CD4-positive, alpha-beta T cell (primary cell): ENCODE measurements around the gene C5orf63. TPM values are rescaled to one million over a fixed set of nuclear protein-coding genes. Genes with fewer than 3 reads are reported as not detected.

Experiments used
- ATAC-seq: fragments of 200-7000 bp; cut with Tn5 transposase; one replicate; pipeline ENCODE4 v1.10.0; 2022; ENCODE audit warnings: mild to moderate bottlenecking; ENCODE audit not compliant: poor library complexity
- CTCF ChIA-PET: fragments of 350-600 bp; sonication (Branson Sonifier 250); formaldehyde crosslinking; loops from one replicate; lab custom pipeline; 2021; ENCODE audit warnings: antibody characterized with exemption, inconsistent platforms; lab: Charles Lee
- POLR2A ChIA-PET: fragments of 350-600 bp; sonication (Branson Sonifier 250); formaldehyde crosslinking; loops from one replicate; lab custom pipeline; 2021; ENCODE audit warnings: antibody characterized with exemption, inconsistent platforms; lab: Charles Lee
- DNase-seq, 14 experiments: peaks; one replicate each; pipeline ENCODE4 v3.0.0-alpha.2; 2013 to 2020; ENCODE audit warnings: mixed read lengths in 2 of 14
- H3K27ac ChIP-seq, 2 donors: one replicate each; pipeline versions ENCODE4 v1.5.1 to v1.7.0; 2013; ENCODE audit warnings: low read length in 2 of 2, low read depth in 1 of 2, mild to moderate bottlenecking in 1 of 2
- H3K27me3 ChIP-seq, 2 experiments: 1 replicate in 1 of 2; 2 replicates in 1 of 2; pipeline versions ENCODE4 v1.6.1 to v1.7.0; 2013; ENCODE audit warnings: low read length in 2 of 2, control low read depth in 1 of 2, mild to moderate bottlenecking in 1 of 2, moderate library complexity in 1 of 2; ENCODE audit not compliant: insufficient read depth in 2 of 2, control insufficient read depth in 1 of 2
- H3K36me3 ChIP-seq: one replicate; pipeline ENCODE4 v1.6.1; 2013; ENCODE audit warnings: low read length, control low read depth; ENCODE audit not compliant: insufficient read depth
- H3K4me1 ChIP-seq: one replicate; pipeline ENCODE4 v1.6.1; 2013; ENCODE audit warnings: low read length, control low read depth; ENCODE audit not compliant: insufficient read depth
- H3K4me3 ChIP-seq: one replicate; pipeline ENCODE4 v1.5.1; 2013; ENCODE audit warnings: mild to moderate bottlenecking, low read length, moderate library complexity
- H3K9me3 ChIP-seq, 2 experiments: 1 replicate in 1 of 2; 2 replicates in 1 of 2; pipeline versions ENCODE4 v1.6.1 to v1.7.0; 2013; ENCODE audit warnings: low read length in 2 of 2, mild to moderate bottlenecking in 2 of 2, control low read depth in 1 of 2, moderate library complexity in 1 of 2; ENCODE audit not compliant: control insufficient read depth in 1 of 2, insufficient read depth in 1 of 2
- H3K27ac Mint-ChIP-seq: one replicate; pipeline ENCODE4 v1.8.0; 2020; ENCODE audit warnings: mixed read lengths
- H3K27me3 Mint-ChIP-seq: one replicate; pipeline ENCODE4 v1.8.0; 2021; ENCODE audit warnings: mixed read lengths
- H3K36me3 Mint-ChIP-seq: one replicate; pipeline ENCODE4 v1.8.0; 2021; ENCODE audit warnings: low read depth, mixed read lengths
- H3K4me1 Mint-ChIP-seq: one replicate; pipeline ENCODE4 v1.8.0; 2021; ENCODE audit warnings: low read depth, mixed read lengths
- H3K4me3 Mint-ChIP-seq: one replicate; pipeline ENCODE4 v1.8.0; 2020; ENCODE audit warnings: mild to moderate bottlenecking, mixed read lengths
- H3K9me3 Mint-ChIP-seq: one replicate; pipeline ENCODE4 v1.8.0; 2020; ENCODE audit warnings: mixed read lengths
- CTCF ChIP-seq: fragments of 200-600 bp; IDR thresholded peaks from one replicate; pipeline ENCODE4 v1.8.0; 2022; ENCODE audit warnings: antibody characterized with exemption, mild to moderate bottlenecking
- intact Hi-C, 2 experiments: fragments of 100-400 bp; cut with DNase I in 1 of 2; cut with micrococcal nuclease in 1 of 2; formaldehyde crosslinking; loops; one replicate each; pipeline versions ENCODE4 v1.15.1 to v1.9.0; 2023 to 2025; cut with DNase I, micrococcal nuclease
- total RNA-seq, 174 experiments: library from RNA in 2 of 174; stranded (reverse) in 2 of 174; gene quantifications; one replicate each; pipeline ENCODE4 v1.2.3 and lab custom pipeline; 2021 to 2026

Gene C5orf63
- total RNA-seq, 2 experiments from 2014 or later: 5.1 to 5.7 TPM

GRCh38 chr5:127014573-127014972, 58.7 kb downstream of the C5orf63 start:
- no peak for TF ChIP-seq CTCF
- H3K27me3 Mint-ChIP-seq: no peaks in the 10 kb centered on the region
- no peaks in the 10 kb centered on the region for H3K36me3 Mint-ChIP-seq
- no peak overlapping the region for H3K4me3 Mint-ChIP-seq
- DNase-seq (no peak), ATAC-seq (no peak)
- H3K27ac ChIP-seq: no peak overlapping the region
- ChIA-PET CTCF (no interaction called here), POLR2A (interaction anchor here (0.6 to 1.2 kb wide), 2 partner anchors 10 to 15 kb away, joined by 3 read pairs; no protein-coding TSS in a partner anchor)
- H3K4me1 ChIP-seq: peaks cover 3% of the 10 kb centered on the region
- no peaks in the 10 kb centered on the region for H3K27me3 ChIP-seq
- no peaks in the 10 kb centered on the region for H3K36me3 ChIP-seq
- no peaks in the 10 kb centered on the region for H3K9me3 ChIP-seq
- no peak overlapping the region for H3K27ac Mint-ChIP-seq
- H3K9me3 Mint-ChIP-seq: no peaks in the 10 kb centered on the region
- no peak overlapping the region for H3K4me3 ChIP-seq
- intact Hi-C loops: no loop called here
- H3K4me1 Mint-ChIP-seq: peaks cover 31% of the 10 kb centered on the region

GRCh38 chr5:127013407-127013806, 59.9 kb downstream of the C5orf63 start:
- H3K4me1 ChIP-seq: peaks cover 3% of the 10 kb centered on the region
- Mint-ChIP-seq H3K9me3 (no peaks in the 10 kb centered on the region), H3K4me3 (no peak overlapping the region), H3K27me3 (no peaks in the 10 kb centered on the region), H3K27ac (no peak overlapping the region), H3K4me1 (peaks cover 31% of the 10 kb centered on the region), H3K36me3 (no peaks in the 10 kb centered on the region)
- POLR2A ChIA-PET: no interaction called here
- no peaks in the 10 kb centered on the region for H3K9me3 ChIP-seq
- no peak for TF ChIP-seq CTCF
- H3K27me3 ChIP-seq: no peaks in the 10 kb centered on the region
- no peak overlapping the region for H3K4me3 ChIP-seq
- DNase-seq (no peak), ATAC-seq (no peak)
- intact Hi-C loops: no loop called here
- H3K36me3 ChIP-seq: no peaks in the 10 kb centered on the region
- no peak overlapping the region for H3K27ac ChIP-seq
- CTCF ChIA-PET: no interaction called here

- no peak overlapping the region for H3K4me3 ChIP-seq
- DNase-seq (no peak), ATAC-seq (no peak)
- Mint-ChIP-seq H3K4me3 (no peak overlapping the region), H3K9me3 (no peaks in the 10 kb centered on the region), H3K4me1 (peaks cover 31% of the 10 kb centered on the region), H3K27ac (no peak overlapping the region), H3K27me3 (no peaks in the 10 kb centered on the region), H3K36me3 (no peaks in the 10 kb centered on the region)
- H3K9me3 ChIP-seq: no peaks in the 10 kb centered on the region
- POLR2A ChIA-PET: no interaction called here
- no peaks in the 10 kb centered on the region for H3K36me3 ChIP-seq
- CTCF ChIA-PET: no interaction called here
- peaks cover 3% of the 10 kb centered on the region for H3K4me1 ChIP-seq
- H3K27me3 ChIP-seq: no peaks in the 10 kb centered on the region
- TF ChIP-seq CTCF: no peak
- no peak overlapping the region for H3K27ac ChIP-seq
- intact Hi-C loops: no loop called here
These were observed 60.4 kb downstream of the C5orf63 start for GRCh38 chr5:127012916-127013315.
